Measurements from ENCODE around the gene PAOX. TPM values are rescaled to one million over a fixed set of nuclear protein-coding genes. Genes with fewer than 3 reads are reported as not detected.

PAOX gene
- total RNA-seq, 1 donor = 7.8 TPM

DNA sequence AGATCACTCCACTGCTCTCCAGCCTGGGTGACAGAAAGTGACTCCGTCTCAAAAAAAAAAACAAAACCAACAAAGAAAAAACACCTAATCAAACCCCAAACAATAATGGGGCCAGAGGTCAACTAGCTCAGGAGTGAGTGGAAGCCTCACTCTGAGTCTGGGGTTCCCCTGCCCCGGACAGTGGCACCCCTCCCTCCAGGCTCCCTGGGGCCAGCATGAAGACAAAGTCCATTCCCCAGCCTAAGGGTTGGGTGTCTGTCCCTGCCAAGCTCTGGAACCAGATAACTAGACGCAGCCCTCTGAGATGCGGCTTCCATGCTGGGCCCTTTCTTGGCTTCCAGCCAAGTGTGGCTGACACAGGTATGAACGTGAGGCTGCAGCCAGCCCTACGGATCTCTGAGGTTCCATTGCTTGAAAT, 19.5 kb upstream of the PAOX start:
- no peak for DNase-seq (ENCODE audit: low read depth)
- TF ChIP-seq, protein P1, sequence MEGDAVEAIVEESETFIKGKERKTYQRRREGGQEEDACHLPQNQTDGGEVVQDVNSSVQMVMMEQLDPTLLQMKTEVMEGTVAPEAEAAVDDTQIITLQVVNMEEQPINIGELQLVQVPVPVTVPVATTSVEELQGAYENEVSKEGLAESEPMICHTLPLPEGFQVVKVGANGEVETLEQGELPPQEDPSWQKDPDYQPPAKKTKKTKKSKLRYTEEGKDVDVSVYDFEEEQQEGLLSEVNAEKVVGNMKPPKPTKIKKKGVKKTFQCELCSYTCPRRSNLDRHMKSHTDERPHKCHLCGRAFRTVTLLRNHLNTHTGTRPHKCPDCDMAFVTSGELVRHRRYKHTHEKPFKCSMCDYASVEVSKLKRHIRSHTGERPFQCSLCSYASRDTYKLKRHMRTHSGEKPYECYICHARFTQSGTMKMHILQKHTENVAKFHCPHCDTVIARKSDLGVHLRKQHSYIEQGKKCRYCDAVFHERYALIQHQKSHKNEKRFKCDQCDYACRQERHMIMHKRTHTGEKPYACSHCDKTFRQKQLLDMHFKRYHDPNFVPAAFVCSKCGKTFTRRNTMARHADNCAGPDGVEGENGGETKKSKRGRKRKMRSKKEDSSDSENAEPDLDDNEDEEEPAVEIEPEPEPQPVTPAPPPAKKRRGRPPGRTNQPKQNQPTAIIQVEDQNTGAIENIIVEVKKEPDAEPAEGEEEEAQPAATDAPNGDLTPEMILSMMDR (IDR thresholded peaks at IDR 0.05; ENCODE audit: insufficient read depth, low read depth, low read length) = no peak
- H3K4me3 ChIP-seq (ENCODE audit: low read depth, low read length) = no peak overlapping the region

DNA sequence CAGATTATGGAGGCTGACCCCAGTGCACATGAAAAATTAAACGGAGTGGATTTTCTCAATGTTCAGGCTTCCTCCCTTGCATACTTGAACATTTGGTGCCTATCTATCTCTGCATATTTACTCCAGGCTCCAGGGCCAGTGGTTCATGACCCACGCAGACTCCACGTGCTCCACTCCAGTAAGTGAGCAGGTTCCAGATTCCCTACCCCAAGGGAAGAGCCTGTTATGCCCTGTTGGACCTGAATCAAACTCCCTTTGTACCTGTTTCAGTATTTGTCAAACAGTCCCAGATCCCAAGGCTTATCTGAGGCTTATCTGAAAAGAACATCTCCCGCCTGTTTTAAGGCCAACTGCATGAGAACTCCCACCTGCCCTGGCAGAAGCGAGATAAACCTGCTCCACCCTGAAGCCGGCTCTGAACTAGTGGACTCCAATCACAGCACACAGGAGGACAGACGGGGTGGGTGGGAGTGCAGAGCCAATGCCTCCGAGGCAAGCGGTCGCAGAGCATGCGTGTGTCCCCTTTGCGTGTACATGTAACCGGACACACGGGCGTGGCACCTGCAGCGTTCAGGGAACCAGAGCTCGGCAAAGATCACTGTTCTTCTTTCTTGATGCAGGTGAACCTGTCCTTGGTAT, 19.0 kb upstream of the PAOX start:
- H3K4me3 ChIP-seq (ENCODE audit: low read depth, low read length) = no peak overlapping the region
- TF ChIP-seq, protein P1 (IDR thresholded peaks at IDR 0.05; ENCODE audit: insufficient read depth, low read depth, low read length) = no peak
- no peak for DNase-seq (ENCODE audit: low read depth)

DNA sequence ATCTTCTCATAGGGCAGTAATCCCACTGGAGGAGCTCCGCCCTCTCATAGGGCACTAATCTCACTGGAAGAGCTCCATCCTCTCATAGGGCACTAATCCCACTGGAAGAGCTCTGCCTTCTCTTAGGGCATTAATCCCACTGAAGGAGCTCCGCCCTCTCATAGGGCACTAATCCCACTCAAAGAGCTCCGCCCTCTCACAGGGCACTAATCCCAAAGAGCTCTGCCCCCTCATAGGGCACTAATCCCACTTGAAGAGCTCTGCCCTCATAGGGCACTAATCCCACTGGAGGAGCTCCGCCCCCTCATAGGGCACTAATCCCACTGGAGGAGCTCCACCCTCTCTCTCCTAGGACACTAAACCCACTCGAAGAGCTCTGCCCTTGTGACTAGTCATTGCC, 17.8 kb upstream of the PAOX start:
- H3K4me3 ChIP-seq (ENCODE audit: low read depth, low read length) = no peak overlapping the region
- TF ChIP-seq, protein P1 (IDR thresholded peaks at IDR 0.05; ENCODE audit: insufficient read depth, low read depth, low read length) = no peak
- DNase-seq (ENCODE audit: low read depth) = no peak

DNA sequence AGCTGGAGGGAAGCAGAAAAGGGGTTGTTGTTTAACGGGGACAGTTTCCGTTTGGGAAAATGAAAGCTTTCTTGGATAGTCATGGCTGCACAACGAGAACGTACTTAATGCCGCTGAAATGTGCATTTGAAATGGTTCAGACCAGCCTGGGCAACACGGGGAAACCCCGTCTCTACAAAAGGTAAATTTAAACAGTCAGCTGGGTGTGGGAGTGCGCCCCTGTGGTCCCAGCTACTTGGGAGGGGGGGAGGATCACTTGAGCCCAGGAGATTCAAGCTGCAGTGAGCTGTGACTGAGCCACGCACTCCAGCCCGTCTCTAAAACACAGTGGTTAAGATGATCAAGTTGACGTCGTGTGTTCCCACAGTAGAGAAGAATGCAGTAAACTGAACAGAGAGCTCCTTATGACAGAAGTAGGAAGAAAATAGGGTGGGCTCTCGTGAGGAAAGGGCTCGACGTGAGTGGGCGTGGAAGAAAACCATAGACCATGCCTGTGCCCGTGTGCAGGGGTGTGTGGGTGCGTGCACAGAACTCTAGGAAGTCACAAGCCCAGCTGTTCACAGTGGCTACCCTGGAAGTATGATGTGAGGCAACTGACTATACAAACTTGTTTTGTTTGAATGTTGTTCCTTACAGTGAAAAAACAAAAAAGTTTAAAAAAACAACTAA, 17.2 kb upstream of the PAOX start:
- TF ChIP-seq, protein P1 (IDR thresholded peaks at IDR 0.05; ENCODE audit: insufficient read depth, low read depth, low read length) = no peak
- H3K4me3 ChIP-seq (ENCODE audit: low read depth, low read length) = no peak overlapping the region
- DNase-seq (ENCODE audit: low read depth) = no peak

DNA sequence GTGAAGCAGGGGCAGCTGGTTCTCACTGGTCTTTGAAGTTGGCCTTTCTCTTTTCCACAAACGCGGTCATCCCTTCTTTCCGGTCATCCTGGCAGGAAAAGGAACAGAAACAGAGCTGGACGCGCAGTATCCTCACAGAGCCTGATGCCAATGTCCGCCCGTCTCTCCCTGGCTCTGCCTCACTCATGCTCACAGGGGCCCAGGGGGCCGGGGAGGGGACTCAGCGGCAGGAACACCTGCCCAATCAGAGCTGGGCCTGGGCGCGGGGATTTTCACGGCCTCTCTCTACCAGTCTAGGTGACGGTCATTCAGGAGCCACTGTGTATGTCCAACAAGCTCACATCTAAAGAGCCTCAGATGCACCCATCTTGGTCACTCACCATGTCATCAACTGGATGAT, 16.2 kb upstream of the PAOX start:
- TF ChIP-seq, protein P1 (IDR thresholded peaks at IDR 0.05; ENCODE audit: insufficient read depth, low read depth, low read length) = no peak
- DNase-seq (ENCODE audit: low read depth) = no peak
- H3K4me3 ChIP-seq (ENCODE audit: low read depth, low read length) = no peak overlapping the region

DNA sequence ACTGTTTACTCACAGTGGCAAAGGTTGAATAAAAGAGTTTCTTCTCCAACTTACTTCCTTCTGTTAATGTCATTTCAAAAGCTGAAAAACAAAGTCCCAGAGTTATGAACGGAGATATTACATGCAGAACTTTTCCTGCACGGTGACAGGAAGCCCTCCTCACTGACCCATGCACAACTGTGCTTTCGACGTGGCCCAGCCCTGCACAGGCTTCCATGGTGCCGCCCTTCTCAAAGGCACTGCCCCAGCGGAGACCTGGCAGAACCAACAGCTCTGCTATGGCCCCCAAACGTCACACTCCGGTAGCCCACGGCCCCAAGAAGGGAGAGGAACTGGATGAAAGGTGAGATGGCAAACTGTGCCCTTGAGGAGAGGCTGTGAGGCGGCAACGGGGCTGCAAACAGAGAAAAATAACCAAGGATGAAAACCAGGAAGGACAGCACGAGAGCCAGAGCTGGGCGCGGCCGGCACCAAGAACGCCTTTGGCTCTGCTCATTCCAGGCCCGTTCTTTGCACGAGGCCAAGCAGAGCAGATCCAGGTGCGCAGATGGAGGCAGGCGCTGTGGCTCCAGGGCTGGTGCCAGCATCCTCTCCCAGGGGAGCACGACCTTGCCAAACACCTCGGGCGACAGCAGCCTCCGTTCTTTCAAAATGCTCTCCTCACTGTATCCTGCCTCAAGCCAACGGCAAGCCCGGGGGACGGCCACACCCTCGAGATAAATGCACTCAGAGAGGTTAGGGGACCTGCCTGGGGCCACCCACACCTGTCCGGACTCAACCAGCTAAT, 14.2 kb upstream of the PAOX start:
- TF ChIP-seq, protein P1 (IDR thresholded peaks at IDR 0.05; ENCODE audit: insufficient read depth, low read depth, low read length) = no peak
- no peak for DNase-seq (ENCODE audit: low read depth)

More for the DNA sequence above, 14.2 kb upstream of the PAOX start:
- no peak overlapping the region for H3K4me3 ChIP-seq (ENCODE audit: low read depth, low read length)
